ENCODE measurements around the gene CEP41.

CEP41 gene

DNA sequence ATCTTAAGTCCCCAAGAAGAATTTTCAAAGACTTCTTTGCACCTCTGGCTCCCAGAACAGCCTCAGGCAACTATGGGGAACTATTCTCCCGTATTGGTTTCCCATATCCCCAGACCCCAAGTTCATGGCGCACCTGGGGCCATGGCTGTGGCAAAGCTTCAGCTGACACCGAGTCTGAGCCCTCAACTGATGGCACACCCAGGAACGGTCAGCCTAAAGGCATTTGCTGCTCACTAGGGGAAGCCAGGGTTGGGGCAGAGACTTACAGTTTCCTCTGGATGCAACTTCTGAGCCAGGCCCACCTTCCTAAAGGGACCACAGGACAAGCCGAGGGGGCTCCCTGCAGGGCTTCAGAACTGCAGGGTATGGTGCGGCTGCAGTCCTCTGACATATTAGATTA, 74.3 kb downstream of the CEP41 start:
- no peak for TF ChIP-seq EZH2 (IDR thresholded peaks at IDR 0.05; ENCODE audit: borderline replicate concordance, low read length)
- TF ChIP-seq, protein P1, sequence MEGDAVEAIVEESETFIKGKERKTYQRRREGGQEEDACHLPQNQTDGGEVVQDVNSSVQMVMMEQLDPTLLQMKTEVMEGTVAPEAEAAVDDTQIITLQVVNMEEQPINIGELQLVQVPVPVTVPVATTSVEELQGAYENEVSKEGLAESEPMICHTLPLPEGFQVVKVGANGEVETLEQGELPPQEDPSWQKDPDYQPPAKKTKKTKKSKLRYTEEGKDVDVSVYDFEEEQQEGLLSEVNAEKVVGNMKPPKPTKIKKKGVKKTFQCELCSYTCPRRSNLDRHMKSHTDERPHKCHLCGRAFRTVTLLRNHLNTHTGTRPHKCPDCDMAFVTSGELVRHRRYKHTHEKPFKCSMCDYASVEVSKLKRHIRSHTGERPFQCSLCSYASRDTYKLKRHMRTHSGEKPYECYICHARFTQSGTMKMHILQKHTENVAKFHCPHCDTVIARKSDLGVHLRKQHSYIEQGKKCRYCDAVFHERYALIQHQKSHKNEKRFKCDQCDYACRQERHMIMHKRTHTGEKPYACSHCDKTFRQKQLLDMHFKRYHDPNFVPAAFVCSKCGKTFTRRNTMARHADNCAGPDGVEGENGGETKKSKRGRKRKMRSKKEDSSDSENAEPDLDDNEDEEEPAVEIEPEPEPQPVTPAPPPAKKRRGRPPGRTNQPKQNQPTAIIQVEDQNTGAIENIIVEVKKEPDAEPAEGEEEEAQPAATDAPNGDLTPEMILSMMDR (IDR thresholded peaks at IDR 0.05; ENCODE audit: low read length) = no peak
- H3K9me3 ChIP-seq (ENCODE audit: low read length) = no peaks in the 10 kb centered on the region
- H4K20me1 ChIP-seq (ENCODE audit: insufficient read depth, low read length) = no peaks in the 10 kb centered on the region
- peak overlapping the region; percentile 59 for H3K9ac ChIP-seq (ENCODE audit: low read length)
- H3K36me3 ChIP-seq (ENCODE audit: insufficient read depth, low read length) = no peaks in the 10 kb centered on the region
- H3K4me3 ChIP-seq (ENCODE audit: low read depth, low read length, poor library complexity, severe bottlenecking) = no peak overlapping the region
- H3K27me3 ChIP-seq (ENCODE audit: insufficient read depth, low read length) = no peaks in the 10 kb centered on the region
- no peaks in the 10 kb centered on the region for H3F3A ChIP-seq (ENCODE audit: insufficient read depth, low read length)
- H3K79me2 ChIP-seq (ENCODE audit: insufficient read depth, low read length) = no peaks in the 10 kb centered on the region
- peak overlapping the region; percentile 61; the same call in 1 of the 2 replicates for H3K4me2 ChIP-seq (ENCODE audit: low read length)
- no peak overlapping the region for H2AFZ ChIP-seq (ENCODE audit: low read length)
- H3K27ac ChIP-seq (ENCODE audit: low read depth, low read length, poor library complexity, severe bottlenecking) = peak overlapping the region; percentile 96
- peaks cover 94% of the 10 kb centered on the region for H3K4me1 ChIP-seq (ENCODE audit: insufficient read depth, low read length, severe bottlenecking)
- no peaks in the 10 kb centered on the region for H3K9me2 ChIP-seq (ENCODE audit: low read depth, low read length)

DNA sequence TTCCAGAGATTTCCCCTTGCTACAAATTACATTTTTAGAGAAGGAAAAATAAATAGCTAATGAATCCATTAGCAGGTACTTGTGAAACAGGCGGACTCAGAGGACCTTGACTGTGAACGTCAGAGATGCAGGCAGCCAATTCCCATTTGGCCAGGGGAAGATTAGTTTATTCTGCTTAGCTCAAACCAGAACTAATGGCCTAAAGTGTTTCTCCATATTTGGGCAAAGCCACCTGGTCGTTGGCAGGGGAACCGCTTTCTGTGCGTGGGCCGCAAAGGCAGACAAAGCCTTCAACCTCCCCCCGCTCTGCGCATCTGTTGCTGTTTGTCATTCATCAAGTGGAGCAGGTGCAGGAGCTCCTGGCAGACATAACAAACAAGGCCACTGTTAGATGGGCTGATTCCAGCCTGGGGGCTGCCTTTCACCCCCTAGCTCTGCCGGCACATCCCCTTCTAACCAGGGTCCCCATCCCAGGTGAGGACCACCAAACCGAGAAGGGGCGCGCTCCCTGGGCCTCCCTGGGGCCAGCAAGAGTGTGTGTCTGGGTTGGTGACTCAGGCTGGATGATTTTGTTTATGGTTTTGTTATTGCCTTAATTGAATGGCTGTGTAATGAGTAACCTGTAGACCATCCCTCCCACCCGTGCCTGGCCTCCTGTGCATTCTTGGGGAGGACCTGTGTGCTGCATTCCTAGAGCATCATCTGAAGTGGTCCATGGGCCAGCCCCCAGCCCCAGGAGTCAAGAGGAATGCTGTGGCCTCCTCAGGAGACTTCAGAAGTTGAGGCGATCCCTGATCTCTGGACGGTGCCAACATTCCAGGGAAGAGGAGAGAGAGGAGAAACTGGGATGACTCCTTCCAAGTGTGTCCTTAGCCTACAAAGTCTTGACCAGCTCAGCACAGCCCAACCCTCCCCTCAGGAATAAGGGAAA, 75.0 kb downstream of the CEP41 start:
- Histone ChIP-seq H3K4me2 (ENCODE audit: low read length) (peak overlapping the region; percentile 61), H3K27ac (ENCODE audit: low read depth, low read length, poor library complexity, severe bottlenecking) (peak overlapping the region; percentile 96), H2AFZ (ENCODE audit: low read length) (no peak overlapping the region), H3K9me3 (ENCODE audit: low read length) (peaks cover 3% of the 10 kb centered on the region; the same call in 1 of the 2 replicates), H3K36me3 (ENCODE audit: insufficient read depth, low read length) (no peaks in the 10 kb centered on the region; the same call in 1 of the 2 replicates), H4K20me1 (ENCODE audit: insufficient read depth, low read length) (no peaks in the 10 kb centered on the region), H3K9ac (ENCODE audit: low read length) (peak overlapping the region; percentile 59), H3F3A (ENCODE audit: insufficient read depth, low read length) (no peaks in the 10 kb centered on the region), H3K4me3 (ENCODE audit: low read depth, low read length, poor library complexity, severe bottlenecking) (peak overlapping the region; percentile 36), H3K9me2 (ENCODE audit: low read depth, low read length) (no peaks in the 10 kb centered on the region), H3K4me1 (ENCODE audit: insufficient read depth, low read length, severe bottlenecking) (peaks cover 86% of the 10 kb centered on the region), H3K27me3 (ENCODE audit: insufficient read depth, low read length) (no peaks in the 10 kb centered on the region), H3K79me2 (ENCODE audit: insufficient read depth, low read length) (no peaks in the 10 kb centered on the region)
- no peak for TF ChIP-seq EZH2 (IDR thresholded peaks at IDR 0.05; ENCODE audit: borderline replicate concordance, low read length)
- TF ChIP-seq, protein P1 (IDR thresholded peaks at IDR 0.05; ENCODE audit: low read length) = no peak

DNA sequence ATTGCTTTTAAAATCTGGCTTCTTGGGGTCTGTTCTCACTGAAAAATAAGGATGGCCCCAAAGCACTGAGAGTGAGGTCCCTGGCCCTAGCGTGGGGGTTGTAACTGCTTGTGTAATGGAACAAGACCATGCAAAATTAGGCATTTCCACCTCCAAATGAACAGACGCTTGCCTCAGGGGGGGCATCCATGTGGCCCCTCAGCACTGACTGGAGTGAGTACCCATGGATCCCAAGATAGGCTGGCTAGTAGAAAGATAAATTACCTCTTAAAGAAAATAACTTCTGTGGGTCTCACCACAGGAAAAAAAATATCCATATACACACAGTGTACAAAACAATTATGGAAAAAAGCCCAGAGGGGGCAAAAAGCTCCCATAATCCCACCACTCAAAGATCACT, 75.7 kb downstream of the CEP41 start:
- Histone ChIP-seq H3F3A (ENCODE audit: insufficient read depth, low read length) (no peaks in the 10 kb centered on the region), H3K9me2 (ENCODE audit: low read depth, low read length) (no peaks in the 10 kb centered on the region), H3K79me2 (ENCODE audit: insufficient read depth, low read length) (no peaks in the 10 kb centered on the region), H2AFZ (ENCODE audit: low read length) (no peak overlapping the region), H3K9me3 (ENCODE audit: low read length) (peaks cover 9% of the 10 kb centered on the region; the same call in 1 of the 2 replicates), H3K4me2 (ENCODE audit: low read length) (peak overlapping the region; percentile 61), H3K36me3 (ENCODE audit: insufficient read depth, low read length) (no peaks in the 10 kb centered on the region; the same call in 1 of the 2 replicates), H3K4me3 (ENCODE audit: low read depth, low read length, poor library complexity, severe bottlenecking) (peak overlapping the region; percentile 17), H3K27me3 (ENCODE audit: insufficient read depth, low read length) (no peaks in the 10 kb centered on the region), H4K20me1 (ENCODE audit: insufficient read depth, low read length) (no peaks in the 10 kb centered on the region), H3K4me1 (ENCODE audit: insufficient read depth, low read length, severe bottlenecking) (peaks cover 79% of the 10 kb centered on the region), H3K9ac (ENCODE audit: low read length) (peak overlapping the region; percentile 55), H3K27ac (ENCODE audit: low read depth, low read length, poor library complexity, severe bottlenecking) (peak overlapping the region; percentile 96)
- no peak for TF ChIP-seq EZH2 (IDR thresholded peaks at IDR 0.05; ENCODE audit: borderline replicate concordance, low read length)
- TF ChIP-seq, protein P1 (IDR thresholded peaks at IDR 0.05; ENCODE audit: low read length) = no peak

All from OCI-LY1 (cell line).